Testis (tissue), 3 donors: ENCODE data around the gene TIAM1. TPM values are rescaled to one million over a fixed set of nuclear protein-coding genes. Genes with fewer than 3 reads are reported as not detected.

Experiments
- DNase-seq: peaks from one replicate; pipeline ENCODE4 v3.0.0-alpha.2; 2019
- H3K27ac ChIP-seq, 2 donors: fragments of 200-600 bp; sonication (generic); one replicate each; pipeline ENCODE4 v1.5.1; 2019
- H3K27me3 ChIP-seq: fragments of 200-600 bp; sonication (generic); one replicate; pipeline ENCODE4 v1.5.1; 2019
- H3K36me3 ChIP-seq: fragments of 200-600 bp; sonication (generic); one replicate; pipeline ENCODE4 v1.5.1; 2017; ENCODE audit warnings: low read depth; ENCODE audit errors: missing control alignments
- H3K4me1 ChIP-seq: fragments of 200-600 bp; sonication (generic); one replicate; pipeline ENCODE4 v1.5.1; 2019
- H3K4me3 ChIP-seq, 2 donors: fragments of 200-600 bp; sonication (generic); one replicate each; pipeline ENCODE4 v1.5.1; 2017 to 2019
- H3K9me3 ChIP-seq: fragments of 200-600 bp; sonication (generic); one replicate; pipeline ENCODE4 v1.5.1; 2017
- POLR2A ChIP-seq: fragments of 450-650 bp; IDR thresholded peaks from one replicate; pipeline ENCODE4 v1.6.1; 2017; ENCODE audit warnings: antibody characterized with exemption, mild to moderate bottlenecking, moderate library complexity
- WGBS, 2 donors: methylation state at CpG; one replicate each; pipeline ENCODE4 v1.1.5; 2018; 5-methylcytosine and 5-hydroxymethylcytosine counted together
- intact Hi-C: fragments of 100-400 bp; cut with DNase I; formaldehyde crosslinking; loops from one replicate; pipeline ENCODE4 v1.15.1; 2023; ENCODE audit warnings: low total_unique reads
- polyA plus RNA-seq: library from polyadenylated mRNA; stranded (reverse); fragments of 350-450 nt; fragmentation: Illumina TruSeq; extraction: RNeasy Lipid Tissue Mini Kit (QIAGEN cat#74804); gene quantifications from one replicate; pipeline ENCODE4 v1.2.3, GENCODE V29; 2014; ENCODE audit warnings: low read depth, low replicate concordance; ENCODE audit not compliant: insufficient read depth
- total RNA-seq, 2 donors: library from RNA; depleted of rRNA; stranded (reverse); fragments of >200 nt; gene quantifications; one replicate each; pipeline ENCODE4 v1.2.3, GENCODE V29; 2016
- TF ChIP-seq, protein P1 (sequence below), 3 experiments: fragments of 450-650 bp in 2 of 3; fragments of 200-600 bp in 1 of 3; sonication (generic) in 1 of 3; IDR thresholded peaks; one replicate each; pipeline ENCODE4 v1.5.1; 2016 to 2019; ENCODE audit warnings: antibody characterized with exemption in 3 of 3, mild to moderate bottlenecking in 2 of 3, moderate library complexity in 1 of 3

TIAM1 gene
- total and polyA plus RNA-seq, 3 donors from 2014 or later: 21.3 to 51.6 (median 34.6) TPM

DNA sequence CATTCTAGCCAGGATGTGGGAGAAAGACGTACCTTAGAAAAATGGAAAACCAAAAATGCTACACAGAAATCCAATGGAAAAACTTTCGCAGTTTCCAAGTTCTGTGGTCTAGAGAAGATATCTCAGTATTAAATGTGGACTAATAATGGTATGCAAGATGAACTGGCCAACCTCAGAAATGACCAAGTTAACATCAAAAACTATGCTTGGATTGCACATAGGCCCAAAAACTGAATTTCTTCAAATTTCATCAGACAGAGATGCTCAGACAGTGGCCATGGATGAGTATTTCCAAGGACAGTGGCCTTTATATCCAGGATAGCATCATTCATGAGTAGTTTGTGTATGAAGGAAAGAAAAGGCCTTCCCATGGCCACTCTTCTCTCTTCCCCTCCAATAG, 132.2 kb downstream of the TIAM1 start:
- Histone ChIP-seq H3K27ac (no peak overlapping the region), H3K4me3 (no peak overlapping the region), H3K9me3 (no peaks in the 10 kb centered on the region), H3K4me1 (no peaks in the 10 kb centered on the region), H3K27me3 (no peaks in the 10 kb centered on the region), H3K36me3 (no peaks in the 10 kb centered on the region)
- intact Hi-C loops: no loop called here
- 79 to 95% methylated on average over 2 of the region's 2 CpGs for WGBS, 2 donors
- TF ChIP-seq, protein P1, sequence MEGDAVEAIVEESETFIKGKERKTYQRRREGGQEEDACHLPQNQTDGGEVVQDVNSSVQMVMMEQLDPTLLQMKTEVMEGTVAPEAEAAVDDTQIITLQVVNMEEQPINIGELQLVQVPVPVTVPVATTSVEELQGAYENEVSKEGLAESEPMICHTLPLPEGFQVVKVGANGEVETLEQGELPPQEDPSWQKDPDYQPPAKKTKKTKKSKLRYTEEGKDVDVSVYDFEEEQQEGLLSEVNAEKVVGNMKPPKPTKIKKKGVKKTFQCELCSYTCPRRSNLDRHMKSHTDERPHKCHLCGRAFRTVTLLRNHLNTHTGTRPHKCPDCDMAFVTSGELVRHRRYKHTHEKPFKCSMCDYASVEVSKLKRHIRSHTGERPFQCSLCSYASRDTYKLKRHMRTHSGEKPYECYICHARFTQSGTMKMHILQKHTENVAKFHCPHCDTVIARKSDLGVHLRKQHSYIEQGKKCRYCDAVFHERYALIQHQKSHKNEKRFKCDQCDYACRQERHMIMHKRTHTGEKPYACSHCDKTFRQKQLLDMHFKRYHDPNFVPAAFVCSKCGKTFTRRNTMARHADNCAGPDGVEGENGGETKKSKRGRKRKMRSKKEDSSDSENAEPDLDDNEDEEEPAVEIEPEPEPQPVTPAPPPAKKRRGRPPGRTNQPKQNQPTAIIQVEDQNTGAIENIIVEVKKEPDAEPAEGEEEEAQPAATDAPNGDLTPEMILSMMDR (IDR thresholded peaks at IDR 0.05): no peak
- no peak for TF ChIP-seq POLR2A
- DNase-seq: no peak

DNA sequence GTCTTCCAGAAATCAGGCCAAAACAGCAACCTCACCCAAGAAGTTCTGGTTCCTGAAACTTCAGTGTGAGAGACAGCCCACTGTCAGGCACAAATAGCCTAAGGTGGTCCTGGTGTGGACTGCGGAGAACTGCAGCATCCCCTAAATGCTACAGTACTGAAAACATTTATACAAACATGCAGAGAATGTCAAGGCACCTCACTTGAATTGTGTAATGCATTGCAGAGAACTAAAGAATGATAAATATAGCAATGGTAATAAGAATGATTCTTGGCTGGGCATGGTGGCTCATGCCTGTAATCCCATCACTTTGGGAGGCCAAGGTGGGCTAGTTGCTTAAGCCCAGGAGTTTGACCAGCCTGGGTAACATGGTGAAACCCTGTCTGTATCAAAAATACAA, 138.6 kb downstream of the TIAM1 start:
- 96 to 100% methylated on average over 1 of the region's 1 CpG for WGBS, 2 donors
- Histone ChIP-seq H3K4me1 (peaks cover 15% of the 10 kb centered on the region), H3K27me3 (no peaks in the 10 kb centered on the region), H3K27ac (no peak overlapping the region), H3K9me3 (no peaks in the 10 kb centered on the region), H3K4me3 (no peak overlapping the region), H3K36me3 (no peaks in the 10 kb centered on the region)
- no peak for DNase-seq
- TF ChIP-seq, protein P1 (IDR thresholded peaks at IDR 0.05): no peak
- no peak for TF ChIP-seq POLR2A
- intact Hi-C loops: no loop called here

DNA sequence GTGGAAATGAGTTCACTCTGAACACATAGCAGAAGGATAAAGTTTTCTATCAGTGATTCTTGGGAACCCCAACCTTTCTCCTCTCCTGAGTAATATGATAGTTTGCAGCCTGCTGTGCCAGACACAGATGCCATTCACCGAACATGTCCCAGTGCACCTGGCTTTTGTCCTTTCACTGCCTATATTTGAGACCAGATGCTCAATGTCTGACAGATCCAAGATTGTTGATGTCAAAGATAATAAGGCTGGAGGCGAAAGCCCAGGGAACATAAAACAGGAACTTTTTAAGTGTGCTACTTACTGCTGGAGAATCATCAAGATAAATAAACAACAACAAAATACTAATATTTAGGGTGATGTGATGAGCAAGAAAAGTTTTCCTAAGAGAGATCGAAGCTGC, 139.3 kb downstream of the TIAM1 start:
- TF ChIP-seq POLR2A: no peak
- TF ChIP-seq, protein P1 (IDR thresholded peaks at IDR 0.05): no peak
- no peaks in the 10 kb centered on the region for H3K27me3 ChIP-seq
- H3K9me3 ChIP-seq: no peaks in the 10 kb centered on the region
- DNase-seq: no peak
- H3K4me3 ChIP-seq: no peak overlapping the region
- no peak overlapping the region for H3K27ac ChIP-seq
- no peaks in the 10 kb centered on the region for H3K36me3 ChIP-seq
- 83 to 92% methylated on average over 3 of the region's 3 CpGs for WGBS, 2 donors
- H3K4me1 ChIP-seq: peaks cover 15% of the 10 kb centered on the region
- intact Hi-C loops: no loop called here

DNA sequence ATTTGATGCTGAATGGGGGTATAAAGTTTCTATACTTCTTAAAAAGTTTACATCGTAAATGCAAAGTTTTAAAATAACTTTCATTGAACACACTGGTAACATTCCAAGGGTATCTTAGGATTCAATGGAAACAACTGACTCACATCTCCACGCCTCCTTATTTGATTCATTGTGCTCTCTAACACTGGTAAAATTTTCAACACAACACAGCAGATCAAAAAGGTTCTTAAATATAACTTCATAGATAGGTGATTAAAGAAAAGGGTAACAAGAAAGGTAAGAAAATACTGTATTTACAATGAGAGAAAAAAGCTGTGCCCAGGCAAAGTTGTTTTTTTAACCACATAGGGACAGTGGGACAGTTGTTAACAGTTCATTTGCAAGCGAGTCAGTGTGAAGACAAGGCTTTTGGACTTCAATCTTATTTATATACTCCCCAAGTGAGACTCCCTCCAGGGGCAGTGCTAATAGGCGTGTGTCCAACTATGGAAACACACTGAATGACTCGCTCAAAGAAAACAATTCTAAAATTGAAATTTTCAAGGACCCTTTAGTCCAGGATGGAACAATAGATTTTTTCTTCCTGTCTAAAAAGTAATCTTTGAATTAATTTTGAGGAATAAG, 140.5 kb downstream of the TIAM1 start:
- 45 to 61% methylated on average over 5 of the region's 5 CpGs for WGBS, 2 donors
- H3K36me3 ChIP-seq: no peaks in the 10 kb centered on the region
- intact Hi-C loops: no loop called here
- DNase-seq: no peak
- TF ChIP-seq, protein P1 (IDR thresholded peaks at IDR 0.05): no peak
- no peak for TF ChIP-seq POLR2A
- no peaks in the 10 kb centered on the region for H3K27me3 ChIP-seq
- no peaks in the 10 kb centered on the region for H3K9me3 ChIP-seq
- no peak overlapping the region for H3K27ac ChIP-seq
- no peak overlapping the region for H3K4me3 ChIP-seq
- peaks cover 18% of the 10 kb centered on the region for H3K4me1 ChIP-seq

DNA sequence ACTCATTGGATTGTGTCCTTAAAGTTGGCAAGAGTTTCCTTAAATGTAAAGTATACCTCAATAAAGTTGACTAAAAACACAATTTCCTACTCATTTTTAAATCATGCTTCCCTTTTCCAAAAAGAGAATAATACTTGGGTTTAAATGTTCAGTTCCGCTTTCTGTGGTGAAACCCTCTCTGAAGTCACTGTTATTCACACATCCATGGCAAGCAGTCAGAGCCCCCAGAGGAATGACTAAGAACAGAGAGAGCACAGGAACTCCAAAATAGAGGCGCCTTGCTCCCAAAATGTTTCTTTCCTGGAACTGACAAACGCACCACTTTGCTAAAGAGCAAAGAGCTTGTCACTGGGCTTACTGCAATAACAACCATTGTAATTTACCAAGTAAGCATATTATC, 142.5 kb downstream of the TIAM1 start:
- Histone ChIP-seq H3K9me3 (no peaks in the 10 kb centered on the region), H3K27me3 (no peaks in the 10 kb centered on the region), H3K27ac (no peak overlapping the region), H3K4me1 (peaks cover 22% of the 10 kb centered on the region), H3K4me3 (no peak overlapping the region), H3K36me3 (no peaks in the 10 kb centered on the region)
- TF ChIP-seq POLR2A: no peak
- TF ChIP-seq, protein P1 (IDR thresholded peaks at IDR 0.05): no peak
- intact Hi-C loops: no loop called here
- DNase-seq: peak; percentile 74
- WGBS, 2 donors: 35 to 49% methylated on average over 3 of the region's 3 CpGs
